ENCODE measurements around the gene CFTR.
A peak's percentile ranks its signal among the peaks of the same experiment; 100 is the strongest.

Gene CFTR

GRCh38 chr7:117485118-117485620, 5.3 kb downstream of the CFTR start:
- H3K79me2 ChIP-seq (ENCODE audit: insufficient read depth, low read length) = no peaks in the 10 kb centered on the region

DNA sequence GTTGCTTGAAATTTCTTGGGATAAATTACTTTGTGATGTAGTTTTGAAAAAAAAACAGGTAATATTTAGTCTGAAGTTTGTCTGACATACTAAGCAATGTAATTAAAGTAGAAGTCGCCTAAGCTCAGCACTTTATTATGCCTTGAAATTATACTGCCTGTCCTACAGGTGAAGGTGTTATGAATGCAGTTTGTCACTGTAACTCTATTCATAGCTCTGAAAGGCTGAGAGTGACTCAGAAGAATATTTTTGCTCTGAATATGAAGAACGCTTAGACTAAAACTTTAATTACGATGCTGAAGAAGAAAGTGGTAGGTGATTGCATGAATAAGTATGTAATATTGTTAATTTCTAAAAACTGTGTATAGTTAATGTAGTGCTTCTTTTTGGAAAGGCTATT, 9.2 kb downstream of the CFTR start:
- no peaks in the 10 kb centered on the region for H3K36me3 ChIP-seq (ENCODE audit: insufficient read depth, low read length)
- H3K79me2 ChIP-seq (ENCODE audit: insufficient read depth, low read length) = no peaks in the 10 kb centered on the region
- H3F3A ChIP-seq (ENCODE audit: low read depth) = no peaks in the 10 kb centered on the region; the same call in 1 of the 2 replicates
- no peaks in the 10 kb centered on the region for H3K27me3 ChIP-seq (ENCODE audit: insufficient read depth, low read length, poor library complexity, severe bottlenecking)
- H3K4me2 ChIP-seq (ENCODE audit: low read depth, low read length, poor library complexity, severe bottlenecking) = no peak overlapping the region
- H3K9me3 ChIP-seq (ENCODE audit: insufficient read depth, low read depth, low read length) = no peaks in the 10 kb centered on the region
- no peak for TF ChIP-seq EZH2phosphoT487 (IDR thresholded peaks at IDR 0.05; ENCODE audit: borderline replicate concordance)
- TF ChIP-seq, protein P1, sequence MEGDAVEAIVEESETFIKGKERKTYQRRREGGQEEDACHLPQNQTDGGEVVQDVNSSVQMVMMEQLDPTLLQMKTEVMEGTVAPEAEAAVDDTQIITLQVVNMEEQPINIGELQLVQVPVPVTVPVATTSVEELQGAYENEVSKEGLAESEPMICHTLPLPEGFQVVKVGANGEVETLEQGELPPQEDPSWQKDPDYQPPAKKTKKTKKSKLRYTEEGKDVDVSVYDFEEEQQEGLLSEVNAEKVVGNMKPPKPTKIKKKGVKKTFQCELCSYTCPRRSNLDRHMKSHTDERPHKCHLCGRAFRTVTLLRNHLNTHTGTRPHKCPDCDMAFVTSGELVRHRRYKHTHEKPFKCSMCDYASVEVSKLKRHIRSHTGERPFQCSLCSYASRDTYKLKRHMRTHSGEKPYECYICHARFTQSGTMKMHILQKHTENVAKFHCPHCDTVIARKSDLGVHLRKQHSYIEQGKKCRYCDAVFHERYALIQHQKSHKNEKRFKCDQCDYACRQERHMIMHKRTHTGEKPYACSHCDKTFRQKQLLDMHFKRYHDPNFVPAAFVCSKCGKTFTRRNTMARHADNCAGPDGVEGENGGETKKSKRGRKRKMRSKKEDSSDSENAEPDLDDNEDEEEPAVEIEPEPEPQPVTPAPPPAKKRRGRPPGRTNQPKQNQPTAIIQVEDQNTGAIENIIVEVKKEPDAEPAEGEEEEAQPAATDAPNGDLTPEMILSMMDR (conservative IDR thresholded peaks at IDR 0.05; ENCODE audit: low read length) = no peak
- H3K9me2 ChIP-seq (replicated peaks; ENCODE audit: low read depth, low read length) = no peaks in the 10 kb centered on the region
- H2AFZ ChIP-seq (ENCODE audit: low read length) = no peak overlapping the region
- H4K20me1 ChIP-seq (ENCODE audit: insufficient read depth, low read length, poor library complexity, severe bottlenecking) = no peaks in the 10 kb centered on the region
- H3K4me1 ChIP-seq (ENCODE audit: insufficient read depth, low read length, poor library complexity, severe bottlenecking) = peaks cover 21% of the 10 kb centered on the region
- H3K4me3 ChIP-seq (ENCODE audit: low read length, poor library complexity, severe bottlenecking) = no peak overlapping the region
- no peak overlapping the region for H3K9ac ChIP-seq (ENCODE audit: low read depth, low read length, poor library complexity, severe bottlenecking)

More at GRCh38 chr7:117485118-117485620, 5.3 kb downstream of the CFTR start:
- peaks cover 17% of the 10 kb centered on the region for H3K4me1 ChIP-seq (ENCODE audit: insufficient read depth, low read length, poor library complexity, severe bottlenecking)
- peak overlapping the region; percentile 65; the same call in 1 of the 2 replicates for H2AFZ ChIP-seq (ENCODE audit: low read length)
- H3K36me3 ChIP-seq (ENCODE audit: insufficient read depth, low read length) = no peaks in the 10 kb centered on the region
- no peak overlapping the region for H3K4me3 ChIP-seq (ENCODE audit: low read length, poor library complexity, severe bottlenecking)
- no peak overlapping the region for H3K9ac ChIP-seq (ENCODE audit: low read depth, low read length, poor library complexity, severe bottlenecking)
- TF ChIP-seq EZH2phosphoT487 (IDR thresholded peaks at IDR 0.05; ENCODE audit: borderline replicate concordance) = no peak
- TF ChIP-seq, protein P1 (conservative IDR thresholded peaks at IDR 0.05; ENCODE audit: low read length) = no peak
- H4K20me1 ChIP-seq (ENCODE audit: insufficient read depth, low read length, poor library complexity, severe bottlenecking) = no peaks in the 10 kb centered on the region
- H3K9me2 ChIP-seq (replicated peaks; ENCODE audit: low read depth, low read length) = no peaks in the 10 kb centered on the region
- no peaks in the 10 kb centered on the region for H3K9me3 ChIP-seq (ENCODE audit: insufficient read depth, low read depth, low read length)
- no peaks in the 10 kb centered on the region; the same call in 1 of the 2 replicates for H3F3A ChIP-seq (ENCODE audit: low read depth)
- H3K4me2 ChIP-seq (ENCODE audit: low read depth, low read length, poor library complexity, severe bottlenecking) = peak overlapping the region; percentile 41
- no peaks in the 10 kb centered on the region for H3K27me3 ChIP-seq (ENCODE audit: insufficient read depth, low read length, poor library complexity, severe bottlenecking)

DNA sequence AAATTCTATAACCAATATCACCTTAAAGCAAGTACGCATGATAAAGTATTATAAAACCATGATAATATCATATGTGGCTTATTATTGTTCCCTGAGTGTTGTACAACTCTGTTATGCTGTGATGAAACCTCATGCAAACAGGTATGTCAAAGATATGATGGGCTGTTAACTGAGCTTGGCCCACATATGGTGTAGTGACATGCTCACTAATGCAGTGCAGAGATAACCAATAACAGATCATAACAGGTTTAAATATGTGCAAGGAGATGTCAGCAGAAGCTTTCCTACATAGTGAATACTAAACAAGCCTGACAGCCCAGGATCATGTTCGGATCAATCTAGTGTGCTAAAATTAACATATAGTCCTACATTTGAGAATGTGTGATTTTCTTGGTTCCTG, 9.6 kb downstream of the CFTR start:
- Histone ChIP-seq H3K9ac (ENCODE audit: low read depth, low read length, poor library complexity, severe bottlenecking) (no peak overlapping the region), H3K27me3 (ENCODE audit: insufficient read depth, low read length, poor library complexity, severe bottlenecking) (no peaks in the 10 kb centered on the region)

More for the DNA sequence above, 9.6 kb downstream of the CFTR start:
- no peak overlapping the region for H3K4me2 ChIP-seq (ENCODE audit: low read depth, low read length, poor library complexity, severe bottlenecking)
- H3K4me1 ChIP-seq (ENCODE audit: insufficient read depth, low read length, poor library complexity, severe bottlenecking) = peaks cover 21% of the 10 kb centered on the region
- H3K36me3 ChIP-seq (ENCODE audit: insufficient read depth, low read length) = no peaks in the 10 kb centered on the region
- no peak overlapping the region for H3K4me3 ChIP-seq (ENCODE audit: low read length, poor library complexity, severe bottlenecking)
- H3K9me3 ChIP-seq (ENCODE audit: insufficient read depth, low read depth, low read length) = no peaks in the 10 kb centered on the region
- H2AFZ ChIP-seq (ENCODE audit: low read length) = no peak overlapping the region
- no peaks in the 10 kb centered on the region for H3K79me2 ChIP-seq (ENCODE audit: insufficient read depth, low read length)
- no peaks in the 10 kb centered on the region for H4K20me1 ChIP-seq (ENCODE audit: insufficient read depth, low read length, poor library complexity, severe bottlenecking)
- no peaks in the 10 kb centered on the region for H3K9me2 ChIP-seq (replicated peaks; ENCODE audit: low read depth, low read length)
- no peaks in the 10 kb centered on the region; the same call in 1 of the 2 replicates for H3F3A ChIP-seq (ENCODE audit: low read depth)
- TF ChIP-seq, protein P1 (conservative IDR thresholded peaks at IDR 0.05; ENCODE audit: low read length) = no peak
- no peak for TF ChIP-seq EZH2phosphoT487 (IDR thresholded peaks at IDR 0.05; ENCODE audit: borderline replicate concordance)
